ENCODE results near the gene IGFALS.
"Not testable (repeated sequence)": the region's sequence is repeated elsewhere in the genome, so short reads cannot be mapped to it uniquely, and the experiment has no call there.

Gene IGFALS

GRCh38 chr16:1808691-1809090 lies 15.2 kb upstream of the IGFALS start:
- WGBS, 2 donors (ENCODE audit: extremely low coverage in 2 of 2, insufficient read length in 2 of 2, insufficient replicate concordance in 1 of 2): no CpG with 5 or more reads among the region's 18 CpGs
- Histone ChIP-seq H3K27ac (replicated peaks; ENCODE audit: low read length) (no peak overlapping the region), H3K4me3 (ENCODE audit: low read length in 2 of 2) (peak overlapping the region in 1 of 2 donors; percentile 10), H2AK5ac (ENCODE audit: low read depth, low read length) (no peak overlapping the region), H4K91ac (ENCODE audit: low read depth, low read length, poor library complexity) (no peak overlapping the region), H2BK5ac (ENCODE audit: low read length) (no peak overlapping the region), H3K9me3 (replicated peaks in 1 of 2; ENCODE audit: control insufficient read depth in 2 of 2, insufficient read depth in 1 of 2, low read depth in 1 of 2, low read length in 2 of 2) (no peaks in the 10 kb centered on the region), H3K4ac (ENCODE audit: low read length) (peak overlapping the region; percentile 53), H3K14ac (ENCODE audit: low read length) (peak overlapping the region; percentile 8), H3K27me3 (ENCODE audit: control insufficient read depth in 3 of 3, insufficient read depth in 3 of 3, low read depth in 1 of 3, low read length in 3 of 3) (no peaks in the 10 kb centered on the region), H3K4me1 (ENCODE audit: control insufficient read depth in 2 of 2, insufficient read depth in 1 of 2, low read depth in 1 of 2, low read length in 2 of 2) (no peaks in the 10 kb centered on the region), H3K79me1 (ENCODE audit: low read depth, low read length) (peaks cover 4% of the 10 kb centered on the region), H3K23ac (ENCODE audit: low read depth, low read length, poor library complexity) (no peak overlapping the region), H3K9ac (ENCODE audit: low read depth, low read length, poor library complexity) (no peak overlapping the region), H2BK12ac (ENCODE audit: low read length) (no peak overlapping the region), H2BK120ac (ENCODE audit: low read depth, low read length) (no peak overlapping the region), H2AFZ (ENCODE audit: low read length) (no peak overlapping the region), H3K18ac (ENCODE audit: low read length) (no peak overlapping the region), H3K4me2 (ENCODE audit: insufficient read depth, low read length, poor library complexity, severe bottlenecking) (no peak overlapping the region), H4K8ac (ENCODE audit: low read depth, low read length) (no peak overlapping the region), H2BK15ac (ENCODE audit: low read length) (no peak overlapping the region), H3K36me3 (replicated peaks in 1 of 2; ENCODE audit: control insufficient read depth in 2 of 2, insufficient read depth in 2 of 2, low read length in 2 of 2) (peaks cover 21 to 48% of the 10 kb centered on the region in 2 donors)
- DNase-seq (ENCODE audit: low spot score): no peak

- WGBS, 2 donors (ENCODE audit: extremely low coverage in 2 of 2, insufficient read length in 2 of 2, insufficient replicate concordance in 1 of 2): no CpG with 5 or more reads among the region's 10 CpGs
- Histone ChIP-seq H3K9ac (ENCODE audit: low read depth, low read length, poor library complexity) (no peak overlapping the region), H2BK5ac (ENCODE audit: low read length) (no peak overlapping the region), H3K9me3 (replicated peaks in 1 of 2; ENCODE audit: control insufficient read depth in 2 of 2, insufficient read depth in 1 of 2, low read depth in 1 of 2, low read length in 2 of 2) (no peaks in the 10 kb centered on the region), H4K8ac (ENCODE audit: low read depth, low read length) (peak overlapping the region; percentile 65), H2AFZ (ENCODE audit: low read length) (no peak overlapping the region), H3K4me3 (ENCODE audit: low read length in 2 of 2) (no peak overlapping the region), H3K14ac (ENCODE audit: low read length) (no peak overlapping the region), H3K27me3 (ENCODE audit: control insufficient read depth in 3 of 3, insufficient read depth in 3 of 3, low read depth in 1 of 3, low read length in 3 of 3) (no peaks in the 10 kb centered on the region), H2BK120ac (ENCODE audit: low read depth, low read length) (no peak overlapping the region), H3K4ac (ENCODE audit: low read length) (no peak overlapping the region), H3K18ac (ENCODE audit: low read length) (no peak overlapping the region), H3K4me2 (ENCODE audit: insufficient read depth, low read length, poor library complexity, severe bottlenecking) (no peak overlapping the region), H3K79me1 (ENCODE audit: low read depth, low read length) (peaks cover 4% of the 10 kb centered on the region), H2BK15ac (ENCODE audit: low read length) (no peak overlapping the region), H3K36me3 (replicated peaks in 1 of 2; ENCODE audit: control insufficient read depth in 2 of 2, insufficient read depth in 2 of 2, low read length in 2 of 2) (peaks cover 21 to 42% of the 10 kb centered on the region in 2 donors), H2BK12ac (ENCODE audit: low read length) (no peak overlapping the region), H3K27ac (replicated peaks; ENCODE audit: low read length) (no peak overlapping the region), H2AK5ac (ENCODE audit: low read depth, low read length) (no peak overlapping the region), H3K4me1 (ENCODE audit: control insufficient read depth in 2 of 2, insufficient read depth in 1 of 2, low read depth in 1 of 2, low read length in 2 of 2) (no peaks in the 10 kb centered on the region), H3K23ac (ENCODE audit: low read depth, low read length, poor library complexity) (no peak overlapping the region), H4K91ac (ENCODE audit: low read depth, low read length, poor library complexity) (no peak overlapping the region)
- DNase-seq (ENCODE audit: low spot score): no peak
These were observed 14.1 kb upstream of the IGFALS start for GRCh38 chr16:1807626-1808025.

GRCh38 chr16:1800701-1801100 lies 7.2 kb upstream of the IGFALS start:
- no peak overlapping the region for H2BK15ac ChIP-seq (ENCODE audit: low read length)
- H3K14ac ChIP-seq (ENCODE audit: low read length): no peak overlapping the region
- no peak overlapping the region for H3K4ac ChIP-seq (ENCODE audit: low read length)
- H4K91ac ChIP-seq (ENCODE audit: low read depth, low read length, poor library complexity): no peak overlapping the region
- no peaks in the 10 kb centered on the region for H3K79me1 ChIP-seq (ENCODE audit: low read depth, low read length)
- no peak overlapping the region for H2AFZ ChIP-seq (ENCODE audit: low read length)
- H3K27ac ChIP-seq (replicated peaks; ENCODE audit: low read length): no peak overlapping the region
- H3K4me3 ChIP-seq (ENCODE audit: low read length in 2 of 2): peak overlapping the region in 1 of 2 donors; percentile 3
- no peaks in the 10 kb centered on the region for H3K27me3 ChIP-seq (ENCODE audit: control insufficient read depth in 3 of 3, insufficient read depth in 3 of 3, low read depth in 1 of 3, low read length in 3 of 3)
- H3K4me1 ChIP-seq (ENCODE audit: control insufficient read depth in 2 of 2, insufficient read depth in 1 of 2, low read depth in 1 of 2, low read length in 2 of 2): no peaks in the 10 kb centered on the region
- peaks cover 2 to 7% of the 10 kb centered on the region in 2 donors for H3K36me3 ChIP-seq (replicated peaks in 1 of 2; ENCODE audit: control insufficient read depth in 2 of 2, insufficient read depth in 2 of 2, low read length in 2 of 2)
- WGBS, 2 donors (ENCODE audit: extremely low coverage in 2 of 2, insufficient read length in 2 of 2, insufficient replicate concordance in 1 of 2): no CpG with 5 or more reads among the region's 10 CpGs
- no peak for DNase-seq (ENCODE audit: low spot score)
- H2BK5ac ChIP-seq (ENCODE audit: low read length): no peak overlapping the region
- H4K8ac ChIP-seq (ENCODE audit: low read depth, low read length): no peak overlapping the region
- no peak overlapping the region for H3K9ac ChIP-seq (ENCODE audit: low read depth, low read length, poor library complexity)
- no peak overlapping the region for H3K18ac ChIP-seq (ENCODE audit: low read length)
- no peak overlapping the region for H2BK12ac ChIP-seq (ENCODE audit: low read length)
- no peak overlapping the region for H3K23ac ChIP-seq (ENCODE audit: low read depth, low read length, poor library complexity)
- no peak overlapping the region for H2AK5ac ChIP-seq (ENCODE audit: low read depth, low read length)
- H3K9me3 ChIP-seq (replicated peaks in 1 of 2; ENCODE audit: control insufficient read depth in 2 of 2, insufficient read depth in 1 of 2, low read depth in 1 of 2, low read length in 2 of 2): peaks cover 5 to 14% of the 10 kb centered on the region in 2 donors
- no peak overlapping the region for H3K4me2 ChIP-seq (ENCODE audit: insufficient read depth, low read length, poor library complexity, severe bottlenecking)
- H2BK120ac ChIP-seq (ENCODE audit: low read depth, low read length): no peak overlapping the region

- not testable (repeated sequence) for H4K91ac ChIP-seq (ENCODE audit: low read depth, low read length, poor library complexity); DNase-seq (ENCODE audit: low spot score); H3K27ac ChIP-seq (replicated peaks; ENCODE audit: low read length); H2BK15ac ChIP-seq (ENCODE audit: low read length); H3K4me2 ChIP-seq (ENCODE audit: insufficient read depth, low read length, poor library complexity, severe bottlenecking); H2BK12ac ChIP-seq (ENCODE audit: low read length); H3K79me1 ChIP-seq (ENCODE audit: low read depth, low read length); H3K23ac ChIP-seq (ENCODE audit: low read depth, low read length, poor library complexity); H3K9ac ChIP-seq (ENCODE audit: low read depth, low read length, poor library complexity); H3K4ac ChIP-seq (ENCODE audit: low read length); H3K4me3 ChIP-seq (ENCODE audit: low read length in 2 of 2); H2AK5ac ChIP-seq (ENCODE audit: low read depth, low read length); H3K36me3 ChIP-seq (replicated peaks in 1 of 2; ENCODE audit: control insufficient read depth in 2 of 2, insufficient read depth in 2 of 2, low read length in 2 of 2); H2BK120ac ChIP-seq (ENCODE audit: low read depth, low read length); H3K4me1 ChIP-seq (ENCODE audit: control insufficient read depth in 2 of 2, insufficient read depth in 1 of 2, low read depth in 1 of 2, low read length in 2 of 2); H3K27me3 ChIP-seq (ENCODE audit: control insufficient read depth in 3 of 3, insufficient read depth in 3 of 3, low read depth in 1 of 3, low read length in 3 of 3); H2BK5ac ChIP-seq (ENCODE audit: low read length); H3K18ac ChIP-seq (ENCODE audit: low read length); H2AFZ ChIP-seq (ENCODE audit: low read length); H3K14ac ChIP-seq (ENCODE audit: low read length); H4K8ac ChIP-seq (ENCODE audit: low read depth, low read length)
- peaks cover 5 to 14% of the 10 kb centered on the region in 2 donors for H3K9me3 ChIP-seq (replicated peaks in 1 of 2; ENCODE audit: control insufficient read depth in 2 of 2, insufficient read depth in 1 of 2, low read depth in 1 of 2, low read length in 2 of 2)
- WGBS, 2 donors (ENCODE audit: extremely low coverage in 2 of 2, insufficient read length in 2 of 2, insufficient replicate concordance in 1 of 2): no CpG with 5 or more reads among the region's 5 CpGs
These were observed 5.8 kb upstream of the IGFALS start for GRCh38 chr16:1799263-1799662.

Data from neuronal stem cell (in vitro differentiated cells).